HT1080 (cell line): ENCODE results near the gene SGCE. TPM values are rescaled to one million over a fixed set of nuclear protein-coding genes. Genes with fewer than 3 reads are reported as not detected.

Source experiments
- DNase-seq: peaks from one replicate; pipeline ENCODE4 v3.0.0-alpha.2; 2015; ENCODE audit warnings: low read depth
- total RNA-seq: library from RNA; depleted of rRNA; stranded (reverse); fragments of >200 nt; shearing (Covaris generic); gene quantifications from 2 replicates; pipeline ENCODE4 v1.2.3, GENCODE V29; 2014

The SGCE gene
- total RNA-seq, 1 experiment from 2014 or later = 49.1 TPM

DNA sequence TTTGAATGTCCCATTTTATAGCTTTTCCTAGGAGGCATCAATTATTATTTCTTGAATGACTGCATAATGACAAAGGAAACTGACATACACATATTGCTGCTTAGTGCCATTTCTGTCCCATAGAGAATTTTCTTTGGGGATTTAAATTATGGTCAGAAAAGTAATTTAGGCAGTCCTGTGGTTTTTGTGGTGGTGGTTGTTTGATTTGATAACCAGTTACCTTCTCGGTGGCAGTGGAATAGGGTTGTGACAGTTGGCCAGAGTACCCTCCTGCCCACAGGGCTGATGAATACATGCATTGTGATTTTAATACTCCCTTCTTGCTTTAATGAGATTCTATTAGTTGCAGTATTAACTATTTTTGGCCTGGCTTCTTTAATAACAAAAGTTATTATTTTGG is 6.6 kb upstream of the SGCE start:
- no peak for DNase-seq

DNA sequence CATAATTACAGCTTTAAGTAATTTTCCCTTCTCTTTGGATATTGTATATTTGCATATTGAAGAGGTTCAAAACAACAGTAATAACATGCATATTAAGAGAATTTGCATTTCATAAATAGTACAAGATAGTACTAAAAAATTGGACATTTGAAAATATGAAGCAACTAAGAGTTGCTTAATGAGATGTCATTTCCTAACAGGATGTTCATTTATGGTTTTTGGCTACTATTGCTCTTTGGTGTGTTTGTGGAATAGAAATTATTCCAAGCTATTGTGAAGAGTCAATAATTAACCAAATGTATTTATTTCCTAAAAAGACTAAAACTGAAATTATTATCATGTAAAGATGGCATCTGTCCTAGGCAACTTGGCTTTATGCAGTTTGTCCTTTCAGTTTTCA is 4.1 kb upstream of the SGCE start:
- DNase-seq = no peak

DNA sequence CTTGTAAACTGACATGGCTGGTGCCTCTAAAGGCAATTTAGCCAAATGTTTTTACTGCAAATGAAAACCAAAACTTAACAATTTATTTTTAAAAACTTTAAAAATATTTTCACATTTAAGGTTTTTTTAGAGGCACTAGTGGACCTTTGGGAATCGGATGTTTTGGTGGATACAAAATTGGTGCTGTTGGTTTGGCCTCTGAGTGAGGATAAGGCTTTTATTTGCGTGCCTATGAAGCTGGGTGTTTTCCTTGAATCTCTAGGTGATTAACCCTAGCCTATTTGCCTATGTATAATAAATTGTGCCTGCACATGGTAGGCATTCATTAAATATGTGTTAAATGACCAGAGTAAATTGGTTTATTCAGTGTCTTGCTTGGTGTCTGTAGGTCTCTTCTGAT is 2.9 kb upstream of the SGCE start:
- DNase-seq = no peak

DNA sequence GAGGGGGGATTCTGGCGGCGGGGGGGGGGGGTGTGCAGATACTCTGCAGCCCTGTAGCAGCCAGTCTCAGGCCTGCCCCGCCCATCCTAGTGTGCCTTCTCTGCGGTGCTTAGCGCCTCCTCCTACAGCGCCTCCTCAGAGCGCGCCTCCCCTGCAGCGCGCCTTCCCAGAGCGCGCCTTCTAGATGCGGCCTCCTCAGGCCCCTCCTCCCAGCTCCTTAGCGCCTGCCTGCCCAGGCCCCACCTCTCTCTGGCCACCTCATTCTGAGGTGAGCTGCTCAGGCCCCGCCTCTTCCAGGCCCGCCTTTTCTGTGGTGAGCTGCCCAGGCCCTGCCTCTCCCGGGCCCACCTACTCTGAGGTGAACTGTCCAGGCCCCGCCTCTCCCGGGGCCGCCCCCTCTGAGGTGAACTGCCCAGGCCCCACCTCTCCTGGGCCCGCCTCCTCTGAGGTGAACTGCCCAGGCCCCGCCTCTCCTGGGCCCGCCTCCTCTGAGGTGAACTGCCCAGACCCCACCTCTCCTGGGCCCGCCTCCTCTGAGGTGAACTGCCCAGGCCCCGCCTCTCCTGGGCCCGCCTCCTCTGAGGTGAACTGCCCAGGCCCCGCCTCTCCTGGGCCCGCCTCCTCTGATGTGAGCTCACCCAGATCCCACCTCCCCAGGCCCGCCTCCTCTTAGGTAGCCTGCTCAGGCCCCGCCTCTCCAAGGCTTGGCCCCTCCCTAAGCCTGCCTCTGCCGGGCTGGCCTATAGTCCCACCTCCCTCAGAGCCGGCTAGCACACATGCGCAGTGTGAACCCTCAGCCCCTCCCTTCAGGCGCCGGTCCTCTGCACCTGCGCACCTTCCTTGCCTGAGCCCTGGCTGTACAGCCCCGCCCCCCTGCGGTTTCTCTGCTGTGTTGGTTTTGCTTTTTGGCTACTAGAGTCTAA is 2.1 kb upstream of the SGCE start:
- DNase-seq = peak; percentile 97

DNA sequence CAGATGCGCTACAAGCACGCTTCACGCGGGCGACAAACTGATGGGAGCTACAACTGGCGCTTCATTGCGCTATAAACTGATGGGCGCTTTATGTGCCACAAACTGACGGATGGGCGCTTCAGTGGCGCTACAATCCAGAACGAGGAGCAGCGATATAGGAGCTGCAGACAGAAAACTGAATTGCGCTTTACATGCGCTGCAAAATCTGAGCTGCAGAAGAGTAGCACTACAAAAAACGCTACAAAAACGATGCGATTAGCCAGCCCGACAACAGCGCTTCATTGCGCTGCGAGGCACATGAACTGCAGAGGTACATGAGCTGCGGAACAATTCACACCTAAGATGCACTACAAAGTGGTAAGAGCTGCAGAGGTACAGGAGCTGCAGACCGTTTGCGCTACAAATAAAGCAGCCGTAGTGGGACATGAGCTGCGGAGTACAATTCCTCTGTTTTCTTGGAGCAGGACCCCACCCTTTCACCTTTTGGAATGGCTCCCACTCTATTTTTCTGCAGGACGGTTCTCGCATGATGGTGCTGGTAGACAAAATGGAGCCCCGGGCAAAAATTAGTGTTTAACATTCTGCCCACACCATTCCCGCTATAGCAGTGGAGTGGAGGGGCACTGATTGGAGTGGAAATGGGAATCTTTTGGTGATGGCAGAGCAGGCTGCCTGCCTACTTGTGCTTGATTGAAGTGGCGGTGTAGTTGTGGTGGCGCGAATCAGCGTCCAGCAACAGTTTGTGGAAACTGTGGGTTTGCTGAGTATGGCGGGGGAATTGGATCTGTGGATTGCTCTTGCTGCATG is 1.2 kb upstream of the SGCE start:
- peak; percentile 20 for DNase-seq

DNA sequence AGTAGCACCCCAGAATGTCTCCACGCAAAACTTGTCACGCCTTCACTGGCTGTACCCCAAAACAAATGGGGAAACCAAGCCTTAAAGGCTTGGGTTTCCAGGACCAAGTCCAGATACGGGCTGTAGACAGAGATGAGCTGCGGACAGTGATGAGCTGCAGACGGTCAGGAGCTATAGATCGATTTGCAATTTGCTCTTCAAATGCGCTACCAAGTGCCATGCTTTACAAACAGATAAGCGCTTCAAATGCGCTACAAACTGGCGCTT is 658 bp upstream of the SGCE start:
- no peak for DNase-seq

- peak; percentile 50 for DNase-seq
Measured at GRCh38 chr7:94655126-94655847, 646 bp downstream of the SGCE start.

DNA sequence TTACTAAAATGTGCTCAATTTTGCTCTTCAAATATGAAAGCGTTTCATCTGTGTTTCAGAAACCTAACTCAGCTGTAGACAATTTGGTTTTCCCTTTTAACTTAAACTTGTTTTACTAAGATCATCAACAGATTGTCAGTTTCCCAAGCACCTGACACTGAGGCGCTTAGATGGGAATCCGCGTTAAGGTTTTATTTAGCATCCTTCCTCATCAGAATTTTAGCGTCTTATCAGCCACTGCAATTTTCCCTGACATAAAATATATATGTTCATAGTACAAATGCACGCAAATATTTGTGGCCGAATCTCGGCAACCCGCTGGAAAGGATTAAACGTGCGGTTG is 1.2 kb downstream of the SGCE start:
- DNase-seq = no peak

GRCh38 chr7:94650147-94651051 is 5.5 kb downstream of the SGCE start:
- no peak for DNase-seq

- DNase-seq = no peak
Measured at GRCh38 chr7:94649450-94649849, 6.5 kb downstream of the SGCE start.

GRCh38 chr7:94648731-94649130 is 7.2 kb downstream of the SGCE start:
- no peak for DNase-seq

DNA sequence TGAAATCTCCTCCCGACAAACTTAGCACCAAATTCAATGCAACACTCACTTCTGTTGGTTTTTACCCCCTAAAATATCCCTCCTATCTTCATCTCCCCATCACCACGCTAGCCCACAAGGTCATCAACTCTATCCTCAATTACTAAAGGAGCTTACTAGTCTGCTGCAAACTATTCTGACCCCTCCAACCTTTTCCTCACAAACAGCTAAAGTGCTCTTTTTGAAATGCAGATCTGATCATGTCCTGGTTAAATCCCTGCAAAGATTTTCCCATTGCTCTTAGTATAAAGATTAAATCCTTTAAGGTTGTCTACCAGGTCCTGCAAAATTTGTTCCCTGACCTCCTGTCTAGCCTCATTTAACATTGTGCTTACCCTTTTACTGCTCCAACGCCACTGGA is 8.6 kb downstream of the SGCE start:
- no peak for DNase-seq

DNA sequence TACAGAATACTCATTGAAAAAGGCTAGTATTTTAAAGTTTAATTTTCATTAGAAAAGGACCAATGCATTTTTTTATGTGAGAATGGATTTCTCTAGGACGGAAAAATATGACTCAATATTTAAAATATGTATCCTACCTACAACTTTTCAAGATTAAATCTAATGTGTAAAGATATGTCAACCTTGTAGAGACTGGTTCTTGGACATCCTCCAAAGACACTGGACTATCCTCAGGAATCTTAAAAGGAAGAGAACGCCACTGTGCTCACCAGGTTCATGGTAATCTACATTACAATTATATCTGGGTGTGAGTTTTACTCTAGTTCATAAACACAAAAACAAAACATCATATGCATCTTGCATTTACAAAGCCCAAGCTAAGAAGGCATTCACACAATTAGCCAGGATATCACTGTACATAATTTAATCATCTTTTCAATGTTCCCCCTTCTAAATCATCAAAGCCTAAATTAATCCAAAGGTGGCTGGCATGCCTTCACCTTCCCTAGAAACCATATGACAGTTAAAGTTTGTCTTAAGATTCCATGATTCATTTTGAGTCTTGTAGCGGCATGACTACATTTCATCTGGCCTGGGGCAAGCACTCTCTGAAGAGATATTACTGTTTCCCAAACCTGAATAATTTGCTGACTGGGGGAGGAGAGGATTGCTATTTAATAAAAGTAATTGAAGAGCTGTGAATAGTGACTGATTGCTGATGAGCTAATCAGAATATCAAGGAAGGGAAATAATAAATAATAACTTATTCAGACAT is 12.0 kb downstream of the SGCE start:
- no peak for DNase-seq

- DNase-seq = no peak
Measured at GRCh38 chr7:94642838-94643653, 12.9 kb downstream of the SGCE start.

GRCh38 chr7:94639384-94639783 is 16.5 kb downstream of the SGCE start:
- no peak for DNase-seq

GRCh38 chr7:94635687-94636086 is 20.2 kb downstream of the SGCE start:
- no peak for DNase-seq

- DNase-seq = no peak
Measured at GRCh38 chr7:94634502-94634901, 21.4 kb downstream of the SGCE start.

DNA sequence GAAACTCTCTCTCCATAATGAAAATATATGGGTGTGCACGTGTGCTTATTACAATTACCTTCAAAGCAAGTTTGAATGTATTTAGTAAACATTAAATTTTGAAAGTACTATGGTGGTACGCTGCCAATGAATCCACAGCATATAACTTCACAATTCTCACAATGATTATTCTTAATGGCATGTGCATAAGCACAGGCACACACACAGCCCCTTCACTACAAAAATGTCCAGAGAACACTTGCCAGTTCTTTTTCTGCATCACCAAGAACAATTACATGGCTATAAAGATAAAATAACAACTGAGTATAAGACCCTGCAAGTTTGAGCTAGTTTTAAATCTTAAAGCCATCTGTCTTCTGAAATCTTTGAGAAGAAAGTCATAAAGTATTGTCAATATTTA is 22.2 kb downstream of the SGCE start:
- DNase-seq = no peak

- DNase-seq = no peak
Measured at GRCh38 chr7:94633014-94633341, 23.0 kb downstream of the SGCE start.
